Common myeloid progenitor, CD34-positive (primary cell): ENCODE data around the gene EFNA5.

ENCODE experiments used
- CTCF ChIA-PET: fragments of 350-600 bp; sonication (Branson Sonifier 250); formaldehyde crosslinking; loops from one replicate; lab custom pipeline; 2021; ENCODE audit warnings: antibody characterized with exemption; lab: Charles Lee
- POLR2A ChIA-PET: fragments of 350-600 bp; sonication (Branson Sonifier 250); formaldehyde crosslinking; loops from one replicate; lab custom pipeline; 2021; ENCODE audit warnings: antibody characterized with exemption; lab: Charles Lee
- DNase-seq, 3 donors: peaks; one replicate each; pipeline versions ENCODE4 v3.0.0 to v3.0.0-alpha.2; 2013
- H3K27ac ChIP-seq, 2 experiments: 1 replicate in 1 of 2; 2 replicates in 1 of 2; pipeline ENCODE4 v1.7.0; 2013; ENCODE audit warnings: inconsistent platforms in 2 of 2, low read length in 2 of 2, mild to moderate bottlenecking in 2 of 2, low read depth in 1 of 2, moderate library complexity in 1 of 2; ENCODE audit not compliant: severe bottlenecking in 2 of 2, insufficient read depth in 1 of 2, poor library complexity in 1 of 2
- H3K27me3 ChIP-seq, 5 experiments: replicated peaks in 2 of 5; 1 replicate in 3 of 5; 2 replicates in 2 of 5; pipeline versions ENCODE4 v1.6.1 to v1.7.0; 2013; ENCODE audit warnings: low read length in 4 of 5, mild to moderate bottlenecking in 2 of 5, moderate library complexity in 2 of 5, inconsistent platforms in 1 of 5; ENCODE audit not compliant: insufficient read depth in 5 of 5, control insufficient read depth in 4 of 5
- H3K36me3 ChIP-seq, 4 experiments: 1 replicate in 2 of 4; 2 replicates in 2 of 4; pipeline versions ENCODE4 v1.6.1 to v1.7.0; 2013; ENCODE audit warnings: low read length in 3 of 4, control low read depth in 1 of 4, mild to moderate bottlenecking in 1 of 4; ENCODE audit not compliant: control insufficient read depth in 4 of 4, insufficient read depth in 4 of 4
- H3K4me1 ChIP-seq, 4 experiments: 1 replicate in 3 of 4; 2 replicates in 1 of 4; pipeline versions ENCODE4 v1.6.1 to v1.7.1; 2013; ENCODE audit warnings: low read length in 3 of 4, mild to moderate bottlenecking in 3 of 4, control low read depth in 1 of 4, inconsistent platforms in 1 of 4, moderate library complexity in 1 of 4; ENCODE audit not compliant: control insufficient read depth in 4 of 4, insufficient read depth in 4 of 4; ENCODE audit errors: control extremely low read depth in 1 of 4
- H3K4me3 ChIP-seq, 7 experiments: 1 replicate in 4 of 7; 2 replicates in 3 of 7; pipeline versions ENCODE4 v1.5.1 to v1.7.0; 2013; ENCODE audit warnings: mild to moderate bottlenecking in 7 of 7, low read length in 6 of 7, moderate library complexity in 6 of 7, inconsistent platforms in 2 of 7, low read depth in 2 of 7, control low read depth in 1 of 7; ENCODE audit not compliant: insufficient read depth in 4 of 7, control insufficient read depth in 1 of 7; ENCODE audit errors: extremely low read depth in 1 of 7
- H3K9me3 ChIP-seq, 5 experiments: 1 replicate in 4 of 5; 2 replicates in 1 of 5; pipeline versions ENCODE4 v1.6.1 to v1.7.1; 2013; ENCODE audit warnings: low read length in 4 of 5, mild to moderate bottlenecking in 2 of 5, inconsistent platforms in 1 of 5, low read depth in 1 of 5, moderate library complexity in 1 of 5; ENCODE audit not compliant: control insufficient read depth in 4 of 5, insufficient read depth in 2 of 5; ENCODE audit errors: control extremely low read depth in 1 of 5
- WGBS: methylation state at CpG from one replicate; pipeline ENCODE4 v1.1.5; 2013; ENCODE audit not compliant: insufficient coverage; 5-methylcytosine and 5-hydroxymethylcytosine counted together

The EFNA5 gene

GRCh38 chr5:107407713-107408298, 262.9 kb downstream of the EFNA5 start:
- ChIA-PET POLR2A (no interaction called here), CTCF (interaction anchor here (1.0 kb wide), 1 partner anchor 14 kb away, joined by 4 read pairs; no protein-coding TSS in a partner anchor)
- Histone ChIP-seq H3K27me3 (no peaks in the 10 kb centered on the region), H3K9me3 (no peaks in the 10 kb centered on the region), H3K4me3 (no peak overlapping the region), H3K27ac (no peak overlapping the region), H3K36me3 (no peaks in the 10 kb centered on the region), H3K4me1 (no peaks in the 10 kb centered on the region)
- no peak for DNase-seq
- WGBS, result 83% methylated on average over 1 of the region's 3 CpGs

DNA sequence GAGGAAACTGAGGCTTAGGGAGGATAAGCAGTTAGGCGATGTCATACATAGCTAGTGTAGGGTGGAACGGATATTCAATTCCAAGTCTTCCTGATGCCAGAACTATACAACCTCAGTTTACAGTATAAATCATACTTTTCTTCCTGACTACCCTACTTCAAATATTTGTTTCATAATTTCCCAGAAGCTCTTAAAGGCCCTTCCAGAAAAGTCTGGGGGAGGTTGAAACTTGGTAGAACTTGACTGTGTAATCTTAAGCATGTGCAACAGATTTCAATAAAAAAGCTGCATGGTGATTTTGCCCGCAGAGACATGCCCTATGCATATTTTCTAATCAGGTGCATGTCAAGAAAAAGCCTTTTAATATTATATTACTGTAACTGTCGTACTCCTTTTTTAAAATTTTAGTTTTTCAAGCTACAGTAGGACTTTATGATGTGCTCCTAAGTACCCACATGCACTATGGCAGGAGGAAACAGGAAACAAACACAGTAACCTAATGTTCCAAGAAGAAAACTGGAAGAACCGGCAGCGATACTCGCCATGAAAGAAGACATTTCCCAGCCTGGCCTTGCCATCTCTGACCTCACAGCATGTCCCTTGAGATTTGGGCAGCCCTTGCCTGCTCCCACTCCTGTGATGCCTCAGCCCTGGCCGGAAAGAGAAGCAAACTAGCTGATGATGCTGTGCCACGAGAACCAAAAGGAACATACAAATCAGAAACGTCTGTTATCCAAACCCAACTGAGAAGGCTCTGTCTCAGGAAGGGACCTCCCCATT, 266.0 kb downstream of the EFNA5 start:
- H3K4me3 ChIP-seq, result no peak overlapping the region
- WGBS, result 99% methylated on average over 7 of the region's 10 CpGs
- CTCF ChIA-PET, result interaction anchor here (1.0 to 1.3 kb wide), 2 partner anchors 10 to 167 kb away, joined by 3 read pairs; no protein-coding TSS in a partner anchor
- H3K27me3 ChIP-seq, result no peaks in the 10 kb centered on the region
- POLR2A ChIA-PET, result no interaction called here
- H3K27ac ChIP-seq, result no peak overlapping the region
- no peaks in the 10 kb centered on the region for H3K9me3 ChIP-seq
- no peak for DNase-seq
- H3K36me3 ChIP-seq, result no peaks in the 10 kb centered on the region
- H3K4me1 ChIP-seq, result no peaks in the 10 kb centered on the region

GRCh38 chr5:107403228-107403953, 267.3 kb downstream of the EFNA5 start:
- Histone ChIP-seq H3K27ac (no peak overlapping the region), H3K4me3 (no peak overlapping the region), H3K27me3 (no peaks in the 10 kb centered on the region), H3K9me3 (no peaks in the 10 kb centered on the region), H3K4me1 (no peaks in the 10 kb centered on the region), H3K36me3 (no peaks in the 10 kb centered on the region)
- 80% methylated on average over 1 of the region's 3 CpGs for WGBS
- CTCF ChIA-PET, result interaction anchor here (1.3 kb wide), 1 partner anchor 169 kb away, joined by 3 read pairs; no protein-coding TSS in a partner anchor
- DNase-seq, result no peak
- POLR2A ChIA-PET, result no interaction called here

GRCh38 chr5:107402434-107403227, 268.1 kb downstream of the EFNA5 start:
- Histone ChIP-seq H3K27me3 (no peaks in the 10 kb centered on the region), H3K4me1 (no peaks in the 10 kb centered on the region), H3K4me3 (no peak overlapping the region), H3K9me3 (no peaks in the 10 kb centered on the region), H3K36me3 (no peaks in the 10 kb centered on the region), H3K27ac (no peak overlapping the region)
- POLR2A ChIA-PET, result no interaction called here
- DNase-seq, result no peak
- WGBS, result 99% methylated on average over 8 of the region's 12 CpGs
- CTCF ChIA-PET, result interaction anchor here (0.6 kb wide), 1 partner anchor 46 kb away, joined by 3 read pairs; no protein-coding TSS in a partner anchor

DNA sequence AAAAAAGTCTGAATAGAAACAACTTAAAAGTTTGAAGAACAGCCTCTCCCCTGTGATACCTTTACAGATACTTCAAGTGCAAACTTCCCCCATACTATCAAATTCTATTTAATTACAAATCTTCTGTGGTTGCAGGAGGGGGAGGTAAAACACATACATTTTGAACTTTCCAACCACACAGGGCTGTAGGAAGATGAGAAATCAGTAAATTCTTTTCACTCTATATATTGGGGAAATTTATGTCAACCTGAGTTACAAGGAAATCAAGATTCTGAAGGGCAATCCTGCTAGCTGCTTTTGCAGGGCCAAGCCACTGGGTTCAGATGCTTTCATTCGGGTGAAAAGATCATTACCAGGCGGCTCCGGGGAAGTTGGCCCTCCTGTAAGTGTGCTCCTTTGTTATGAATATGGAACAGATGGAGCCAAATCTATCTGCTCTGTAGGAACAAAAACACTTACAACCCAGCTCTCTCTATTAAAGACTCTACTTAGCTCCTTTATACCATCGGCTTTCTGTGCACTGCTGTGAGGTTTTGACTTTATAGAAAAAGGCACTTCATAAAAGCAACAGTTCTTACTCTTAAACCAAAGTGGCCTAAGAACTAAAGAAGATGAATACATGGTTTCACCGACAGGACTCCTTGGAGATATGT, 269.1 kb downstream of the EFNA5 start:
- no peaks in the 10 kb centered on the region for H3K4me1 ChIP-seq
- CTCF ChIA-PET, result interaction anchor here (0.6 to 1.9 kb wide), 3 partner anchors 10 to 45 kb away, joined by 3 to 4 read pairs (median 4); no protein-coding TSS in a partner anchor
- H3K4me3 ChIP-seq, result no peak overlapping the region
- no peaks in the 10 kb centered on the region for H3K27me3 ChIP-seq
- POLR2A ChIA-PET, result no interaction called here
- H3K36me3 ChIP-seq, result no peaks in the 10 kb centered on the region
- no CpG with 5 or more reads among the region's 5 CpGs for WGBS
- no peaks in the 10 kb centered on the region for H3K9me3 ChIP-seq
- H3K27ac ChIP-seq, result no peak overlapping the region
- DNase-seq, result no peak

- CTCF ChIA-PET, result interaction anchor here (1.0 to 1.9 kb wide), 4 partner anchors 9 to 23 kb away, joined by 3 to 5 read pairs (median 4); no protein-coding TSS in a partner anchor
Observed at GRCh38 chr5:107400328-107400727, 270.4 kb downstream of the EFNA5 start.

More at GRCh38 chr5:107400328-107400727, 270.4 kb downstream of the EFNA5 start:
- Histone ChIP-seq H3K27ac (no peak overlapping the region), H3K9me3 (no peaks in the 10 kb centered on the region), H3K4me1 (no peaks in the 10 kb centered on the region), H3K36me3 (no peaks in the 10 kb centered on the region), H3K27me3 (no peaks in the 10 kb centered on the region), H3K4me3 (no peak overlapping the region)
- no peak for DNase-seq
- WGBS, result no CpG with 5 or more reads among the region's 2 CpGs
- POLR2A ChIA-PET, result no interaction called here
